C4-2B (cell line): ENCODE measurements around the gene MATN1.
"Not testable (repeated sequence)": the region's sequence is repeated elsewhere in the genome, so short reads cannot be mapped to it uniquely, and the experiment has no call there.

Source experiments
- H3K27ac ChIP-seq: fragments of 450-650 bp; 2 replicates; pipeline ENCODE4 v1.5.1; 2017
- CTCF ChIP-seq: fragments of 450-650 bp; conservative IDR thresholded peaks from 2 replicates; pipeline ENCODE4 v1.5.1; 2017; ENCODE audit warnings: mild to moderate bottlenecking
- ZFX ChIP-seq: fragments of 450-650 bp; IDR thresholded peaks from 2 replicates; pipeline ENCODE4 v1.6.1; 2017

Gene MATN1

GRCh38 chr1:30689901-30690645 is 33.3 kb downstream of the MATN1 start:
- TF ChIP-seq ZFX (no peak), CTCF (no peak)
- no peak overlapping the region for H3K27ac ChIP-seq

- TF ChIP-seq CTCF: no peak
- no peak for TF ChIP-seq ZFX
- no peak overlapping the region for H3K27ac ChIP-seq
These were observed 34.2 kb downstream of the MATN1 start for GRCh38 chr1:30688920-30689794.

- not testable (repeated sequence) for H3K27ac ChIP-seq
These were observed 34.9 kb downstream of the MATN1 start for GRCh38 chr1:30688516-30688915.

- no peak overlapping the region for H3K27ac ChIP-seq
These were observed 35.5 kb downstream of the MATN1 start for GRCh38 chr1:30687886-30688285.

GRCh38 chr1:30686236-30686935 is 37.0 kb downstream of the MATN1 start:
- H3K27ac ChIP-seq: no peak overlapping the region
- no peak for TF ChIP-seq CTCF
- no peak for TF ChIP-seq ZFX

More at GRCh38 chr1:30687886-30688285, 35.5 kb downstream of the MATN1 start:
- no peak for TF ChIP-seq ZFX
- TF ChIP-seq CTCF: no peak

- no peak overlapping the region for H3K27ac ChIP-seq
- TF ChIP-seq CTCF: no peak
These were observed 37.6 kb downstream of the MATN1 start for GRCh38 chr1:30685796-30686165.

- no peak for TF ChIP-seq ZFX
- no peak for TF ChIP-seq CTCF
- no peak overlapping the region for H3K27ac ChIP-seq
These were observed 38.2 kb downstream of the MATN1 start for GRCh38 chr1:30684881-30685795.
